ENCODE measurements around the gene MEN1.
A peak's percentile ranks its signal among the peaks of the same experiment; 100 is the strongest.

MEN1 gene

GRCh38 chr11:64777449-64778222 is 32.7 kb downstream of the MEN1 start (continued):
- TF ChIP-seq KLF16 (tag by site-specific recombination; IDR thresholded peaks at IDR 0.05) (0 out of 2 replicates have a peak, but pooled peaks have one; percentile 25), ZFP69B (tag by site-specific recombination; IDR thresholded peaks at IDR 0.05) (peak; percentile 84)
- TF ChIP-seq, protein P1, sequence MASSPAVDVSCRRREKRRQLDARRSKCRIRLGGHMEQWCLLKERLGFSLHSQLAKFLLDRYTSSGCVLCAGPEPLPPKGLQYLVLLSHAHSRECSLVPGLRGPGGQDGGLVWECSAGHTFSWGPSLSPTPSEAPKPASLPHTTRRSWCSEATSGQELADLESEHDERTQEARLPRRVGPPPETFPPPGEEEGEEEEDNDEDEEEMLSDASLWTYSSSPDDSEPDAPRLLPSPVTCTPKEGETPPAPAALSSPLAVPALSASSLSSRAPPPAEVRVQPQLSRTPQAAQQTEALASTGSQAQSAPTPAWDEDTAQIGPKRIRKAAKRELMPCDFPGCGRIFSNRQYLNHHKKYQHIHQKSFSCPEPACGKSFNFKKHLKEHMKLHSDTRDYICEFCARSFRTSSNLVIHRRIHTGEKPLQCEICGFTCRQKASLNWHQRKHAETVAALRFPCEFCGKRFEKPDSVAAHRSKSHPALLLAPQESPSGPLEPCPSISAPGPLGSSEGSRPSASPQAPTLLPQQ (tag by site-specific recombination; IDR thresholded peaks at IDR 0.05): peak; percentile 89

DNA sequence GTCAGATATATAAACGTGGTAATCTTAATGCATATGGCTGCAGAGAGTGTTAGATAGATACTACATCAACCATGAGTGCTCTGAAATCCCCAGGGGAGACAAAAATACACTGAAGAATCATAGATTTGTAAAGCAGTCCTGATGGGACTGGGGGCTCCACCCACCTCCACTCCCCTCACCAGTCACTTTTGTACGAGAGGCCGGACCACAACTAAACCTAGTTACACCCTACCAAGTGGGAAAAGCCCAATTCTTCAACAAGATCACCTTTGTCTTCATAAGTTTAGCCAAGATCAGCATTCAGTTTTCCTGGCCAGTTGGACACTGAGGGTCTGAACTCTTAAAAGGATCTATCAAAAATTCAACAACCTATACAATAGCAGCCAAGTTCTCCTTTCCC is 33.5 kb downstream of the MEN1 start:
- H3K27ac ChIP-seq (ENCODE audit: extremely low read depth, low read depth, low read length): no peak overlapping the region
- peak overlapping the region; percentile 96 for H3K4me3 ChIP-seq (ENCODE audit: low read depth, low read length)
- ChIA-PET POLR2A (interaction anchor here (0.6 to 2.0 kb wide), 3 partner anchors 13 to 369 kb away, joined by 3 to 16 read pairs (median 6); partner anchors contain the start of gene PYGM), CTCF (interaction anchor here (0.6 to 2.8 kb wide), 4 partner anchors 9 to 54 kb away, joined by 3 to 13 read pairs (median 5); partner anchors contain the start of gene RASGRP2)
- peaks cover 37 to 61% of the 10 kb centered on the region in 2 experiments for H3K36me3 ChIP-seq (ENCODE audit: control insufficient read depth in 2 of 2, insufficient read depth in 1 of 2, low read length in 2 of 2)
- TF ChIP-seq ZBTB17 (tag by site-specific recombination; IDR thresholded peaks at IDR 0.05) (0 out of 2 replicates have a peak, but pooled peaks have one; percentile 23), ZBTB6 (tag by site-specific recombination; IDR thresholded peaks at IDR 0.05) (no peak)
- no peaks in the 10 kb centered on the region for H3K9me3 ChIP-seq (ENCODE audit: control insufficient read depth, insufficient read depth, low read depth, low read length)
- H3K4me1 ChIP-seq (ENCODE audit: control insufficient read depth, insufficient read depth, low read length): no peaks in the 10 kb centered on the region

DNA sequence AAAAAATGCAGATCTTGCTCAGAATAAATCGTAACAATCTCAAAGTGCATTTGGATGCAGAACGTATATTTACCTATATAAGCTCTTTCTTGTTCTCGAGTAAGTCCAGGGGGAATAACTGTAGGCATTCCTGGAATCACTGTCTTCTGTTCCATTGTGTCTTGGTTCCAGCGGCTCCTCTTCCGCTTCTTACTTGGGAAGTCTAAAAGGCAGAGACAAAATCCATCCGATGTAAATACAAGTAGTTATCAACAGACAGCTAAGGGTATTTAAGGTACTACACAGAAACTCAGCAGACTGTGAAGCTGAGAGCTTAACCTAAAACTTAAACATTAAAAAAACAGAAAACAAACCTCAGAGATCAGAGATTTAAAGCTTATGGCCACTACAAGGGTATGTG is 33.9 kb downstream of the MEN1 start:
- TF ChIP-seq ZNF214 (tag by site-specific recombination; IDR thresholded peaks at IDR 0.05; ENCODE audit: borderline replicate concordance) (no peak), ZNF133 (tag by site-specific recombination; IDR thresholded peaks at IDR 0.05) (no peak), KLF16 (tag by site-specific recombination; IDR thresholded peaks at IDR 0.05) (no peak)
- peaks cover 39 to 65% of the 10 kb centered on the region in 2 experiments for H3K36me3 ChIP-seq (ENCODE audit: control insufficient read depth in 2 of 2, insufficient read depth in 1 of 2, low read length in 2 of 2)
- no peaks in the 10 kb centered on the region for H3K4me1 ChIP-seq (ENCODE audit: control insufficient read depth, insufficient read depth, low read length)
- peak overlapping the region; percentile 96 for H3K4me3 ChIP-seq (ENCODE audit: low read depth, low read length)
- no peak overlapping the region for H3K27ac ChIP-seq (ENCODE audit: extremely low read depth, low read depth, low read length)
- no peaks in the 10 kb centered on the region for H3K9me3 ChIP-seq (ENCODE audit: control insufficient read depth, insufficient read depth, low read depth, low read length)
- ChIA-PET POLR2A (interaction anchor here (0.6 to 2.0 kb wide), 3 partner anchors 12 to 369 kb away, joined by 3 to 16 read pairs (median 6); partner anchors contain the start of gene PYGM), CTCF (interaction anchor here (0.5 to 2.8 kb wide), 4 partner anchors 9 to 1596 kb away, joined by 3 to 13 read pairs (median 6); no protein-coding TSS in a partner anchor)

- no peak for TF ChIP-seq PBX3 (CRISPR knock-in tag; IDR thresholded peaks at IDR 0.05)
- no peak for TF ChIP-seq ZNF701 (tag by site-specific recombination; IDR thresholded peaks at IDR 0.05)
- TF ChIP-seq ZNF394 (tag by site-specific recombination; IDR thresholded peaks at IDR 0.05; ENCODE audit: borderline replicate concordance): no peak
- no peak for TF ChIP-seq HOXC10 (CRISPR knock-in tag; IDR thresholded peaks at IDR 0.05)
- no peak for TF ChIP-seq REPIN1 (tag by site-specific recombination; IDR thresholded peaks at IDR 0.05; ENCODE audit: low read depth)
- TF ChIP-seq MEIS1 (CRISPR knock-in tag; IDR thresholded peaks at IDR 0.05; ENCODE audit: borderline replicate concordance): no peak
- no peak for TF ChIP-seq ZNF560 (tag by site-specific recombination; IDR thresholded peaks at IDR 0.05; ENCODE audit: borderline replicate concordance)
- no peak for TF ChIP-seq ZNF426 (tag by site-specific recombination; IDR thresholded peaks at IDR 0.05)
- TF ChIP-seq ZNF548 (tag by site-specific recombination; IDR thresholded peaks at IDR 0.05): no peak
- TF ChIP-seq ZNF658 (tag by site-specific recombination; IDR thresholded peaks at IDR 0.05): no peak
- TF ChIP-seq ZNF391 (tag by site-specific recombination; IDR thresholded peaks at IDR 0.05; ENCODE audit: borderline replicate concordance, low read depth): no peak
- TF ChIP-seq, protein P2, sequence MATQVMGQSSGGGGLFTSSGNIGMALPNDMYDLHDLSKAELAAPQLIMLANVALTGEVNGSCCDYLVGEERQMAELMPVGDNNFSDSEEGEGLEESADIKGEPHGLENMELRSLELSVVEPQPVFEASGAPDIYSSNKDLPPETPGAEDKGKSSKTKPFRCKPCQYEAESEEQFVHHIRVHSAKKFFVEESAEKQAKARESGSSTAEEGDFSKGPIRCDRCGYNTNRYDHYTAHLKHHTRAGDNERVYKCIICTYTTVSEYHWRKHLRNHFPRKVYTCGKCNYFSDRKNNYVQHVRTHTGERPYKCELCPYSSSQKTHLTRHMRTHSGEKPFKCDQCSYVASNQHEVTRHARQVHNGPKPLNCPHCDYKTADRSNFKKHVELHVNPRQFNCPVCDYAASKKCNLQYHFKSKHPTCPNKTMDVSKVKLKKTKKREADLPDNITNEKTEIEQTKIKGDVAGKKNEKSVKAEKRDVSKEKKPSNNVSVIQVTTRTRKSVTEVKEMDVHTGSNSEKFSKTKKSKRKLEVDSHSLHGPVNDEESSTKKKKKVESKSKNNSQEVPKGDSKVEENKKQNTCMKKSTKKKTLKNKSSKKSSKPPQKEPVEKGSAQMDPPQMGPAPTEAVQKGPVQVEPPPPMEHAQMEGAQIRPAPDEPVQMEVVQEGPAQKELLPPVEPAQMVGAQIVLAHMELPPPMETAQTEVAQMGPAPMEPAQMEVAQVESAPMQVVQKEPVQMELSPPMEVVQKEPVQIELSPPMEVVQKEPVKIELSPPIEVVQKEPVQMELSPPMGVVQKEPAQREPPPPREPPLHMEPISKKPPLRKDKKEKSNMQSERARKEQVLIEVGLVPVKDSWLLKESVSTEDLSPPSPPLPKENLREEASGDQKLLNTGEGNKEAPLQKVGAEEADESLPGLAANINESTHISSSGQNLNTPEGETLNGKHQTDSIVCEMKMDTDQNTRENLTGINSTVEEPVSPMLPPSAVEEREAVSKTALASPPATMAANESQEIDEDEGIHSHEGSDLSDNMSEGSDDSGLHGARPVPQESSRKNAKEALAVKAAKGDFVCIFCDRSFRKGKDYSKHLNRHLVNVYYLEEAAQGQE (tag by site-specific recombination; IDR thresholded peaks at IDR 0.05): no peak
- POLR2A ChIA-PET: interaction anchor here (1.8 kb wide), 1 partner anchor 8 kb away, joined by 5 read pairs; no protein-coding TSS in a partner anchor
- Histone ChIP-seq H3K9me3 (ENCODE audit: control insufficient read depth, insufficient read depth, low read depth, low read length) (no peaks in the 10 kb centered on the region), H3K36me3 (ENCODE audit: control insufficient read depth in 2 of 2, insufficient read depth in 1 of 2, low read length in 2 of 2) (peaks cover 39 to 84% of the 10 kb centered on the region in 2 experiments), H3K4me1 (ENCODE audit: control insufficient read depth, insufficient read depth, low read length) (no peaks in the 10 kb centered on the region), H3K27ac (ENCODE audit: extremely low read depth, low read depth, low read length) (no peak overlapping the region), H3K4me3 (ENCODE audit: low read depth, low read length) (no peak overlapping the region)
- CTCF ChIA-PET: interaction anchor here (0.7 to 1.4 kb wide), 4 partner anchors 10 to 27 kb away, joined by 3 to 4 read pairs (median 3); partner anchors contain the start of gene PYGM
Measured at GRCh38 chr11:64774144-64774543, 36.2 kb downstream of the MEN1 start.

Measured in HEK293 (cell line).